Right cardiac atrium (tissue), 5 donors: ENCODE results near the gene FAM199X. TPM values are rescaled to one million over a fixed set of nuclear protein-coding genes. Genes with fewer than 3 reads are reported as not detected.

Source experiments
- ATAC-seq, 2 donors: fragments of 200-7000 bp; cut with Tn5 transposase; one replicate each; pipeline versions ENCODE4 v1.8.0 to v1.9.1; 2020; ENCODE audit warnings: moderate library complexity in 2 of 2, mild to moderate bottlenecking in 1 of 2
- DNase-seq, 3 donors: peaks; one replicate each; pipeline ENCODE4 v3.0.0-alpha.2; 2020
- H3K27ac ChIP-seq: one replicate; pipeline ENCODE4 v1.5.1; 2013; ENCODE audit warnings: mild to moderate bottlenecking, low read length, control low read depth, moderate library complexity
- H3K27me3 ChIP-seq: one replicate; pipeline ENCODE4 v1.6.1; 2013; ENCODE audit not compliant: control insufficient read depth, insufficient read depth
- H3K4me1 ChIP-seq: one replicate; pipeline ENCODE4 v1.6.1; 2013; ENCODE audit warnings: low read length; ENCODE audit not compliant: control insufficient read depth, insufficient read depth
- H3K4me3 ChIP-seq: one replicate; pipeline ENCODE4 v1.5.1; 2013; ENCODE audit warnings: low read length, control low read depth
- H3K9me3 ChIP-seq: one replicate; pipeline ENCODE4 v1.6.1; 2013; ENCODE audit warnings: low read length; ENCODE audit not compliant: control insufficient read depth
- WGBS: extraction: QIAGEN DNeasy Blood & Tissue Kit; methylation state at CpG from one replicate; pipeline ENCODE4 v1.1.7; 2013; 5-methylcytosine and 5-hydroxymethylcytosine counted together
- intact Hi-C, 4 donors: fragments of 100-400 bp; cut with DNase I; formaldehyde crosslinking; loops; one replicate each; pipeline versions ENCODE4 v1.11.0 to v1.14.0; 2022 to 2023
- polyA plus RNA-seq: library from polyadenylated mRNA; stranded (reverse); fragments of 200-250 nt; gene quantifications from one replicate; pipeline ENCODE4 v1.2.3, GENCODE V29; 2013
- total RNA-seq, 4 donors: library from RNA; stranded (reverse); fragmentation: NEBNext Ultra II Directional; extraction: Animal tissue kit (Norgen Biotek cat#: 25700); gene quantifications; one replicate each; pipeline ENCODE4 v1.2.1, GENCODE V29; 2021
- donor health status: healthy with polysubstance abuse.
- donor health status: DM: no; HTN: yes; CAD: no.
- donor health status: DM: no; HTN: no; CAD: no.
- donor health status: DM: no; HTN: yes; CAD: no; lungs with severe emphysema.
- donor health status: DM: yes; HTN: yes; CAD: no.

The FAM199X gene
- total and polyA plus RNA-seq, 5 donors: 6.8 to 14.6 (median 12.2) TPM

DNA sequence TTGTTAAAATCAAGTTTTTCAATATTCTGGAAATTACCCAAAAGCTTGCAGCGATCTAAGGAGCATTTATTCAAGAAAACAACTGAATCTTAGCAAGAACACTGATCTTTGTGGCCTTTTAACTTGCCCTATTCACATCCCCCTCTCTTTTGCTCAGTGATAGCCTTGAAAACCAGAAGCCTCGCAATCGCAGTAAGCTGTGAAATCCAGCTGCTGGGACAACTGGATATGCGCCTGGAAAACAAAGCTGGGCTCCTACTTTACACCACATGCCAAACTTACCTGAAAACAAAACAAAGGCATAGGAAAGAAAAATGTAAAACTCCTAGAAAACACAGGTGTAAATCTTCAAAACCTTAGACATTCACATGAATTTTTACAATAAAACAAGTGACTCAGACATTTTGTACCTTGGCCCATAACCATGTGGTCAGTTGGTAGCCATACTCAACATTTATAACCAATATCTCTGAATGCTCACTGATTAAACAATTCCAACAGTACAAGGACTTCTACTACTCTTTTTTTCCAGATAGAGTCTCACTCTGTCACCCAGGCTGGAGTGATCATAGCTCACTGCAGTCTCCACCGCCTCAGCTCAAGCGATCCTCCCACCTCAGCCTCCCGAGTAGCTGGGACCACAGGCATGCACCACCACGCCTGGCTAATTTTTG lies 25.0 kb upstream of the FAM199X start:
- intact Hi-C loops: no loop called here
- no peak for DNase-seq
- no peaks in the 10 kb centered on the region for H3K27me3 ChIP-seq
- 87% methylated on average over 8 of the region's 8 CpGs for WGBS
- H3K9me3 ChIP-seq: no peaks in the 10 kb centered on the region
- H3K4me3 ChIP-seq: no peak overlapping the region
- peaks cover under 1% of the 10 kb centered on the region for H3K4me1 ChIP-seq
- no peak overlapping the region for H3K27ac ChIP-seq
- ATAC-seq: no peak

DNA sequence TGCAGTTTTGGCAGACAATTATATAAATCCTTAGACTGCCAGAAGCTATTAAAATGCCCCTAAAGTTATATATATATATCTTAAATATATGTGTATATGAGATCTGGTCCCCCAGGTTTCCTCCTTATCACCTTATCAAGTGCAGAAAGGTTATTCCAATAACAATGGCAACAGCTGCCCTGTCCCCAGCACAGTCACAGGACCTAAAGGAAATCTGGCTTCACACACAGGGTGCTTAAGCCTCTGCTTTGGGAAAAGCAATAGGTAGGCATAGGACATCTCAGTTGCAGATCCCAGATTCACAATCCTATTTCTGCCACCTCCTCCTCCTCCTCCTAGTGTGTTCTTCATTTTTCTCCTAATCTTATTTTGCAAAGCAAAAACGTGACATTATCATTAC lies 15.2 kb upstream of the FAM199X start:
- H3K9me3 ChIP-seq: no peaks in the 10 kb centered on the region
- WGBS: 14% methylated on average over 1 of the region's 1 CpG
- DNase-seq (no peak), ATAC-seq (no peak)
- intact Hi-C loops: no loop called here
- H3K4me1 ChIP-seq: no peaks in the 10 kb centered on the region
- no peaks in the 10 kb centered on the region for H3K27me3 ChIP-seq
- H3K4me3 ChIP-seq: no peak overlapping the region
- H3K27ac ChIP-seq: no peak overlapping the region

DNA sequence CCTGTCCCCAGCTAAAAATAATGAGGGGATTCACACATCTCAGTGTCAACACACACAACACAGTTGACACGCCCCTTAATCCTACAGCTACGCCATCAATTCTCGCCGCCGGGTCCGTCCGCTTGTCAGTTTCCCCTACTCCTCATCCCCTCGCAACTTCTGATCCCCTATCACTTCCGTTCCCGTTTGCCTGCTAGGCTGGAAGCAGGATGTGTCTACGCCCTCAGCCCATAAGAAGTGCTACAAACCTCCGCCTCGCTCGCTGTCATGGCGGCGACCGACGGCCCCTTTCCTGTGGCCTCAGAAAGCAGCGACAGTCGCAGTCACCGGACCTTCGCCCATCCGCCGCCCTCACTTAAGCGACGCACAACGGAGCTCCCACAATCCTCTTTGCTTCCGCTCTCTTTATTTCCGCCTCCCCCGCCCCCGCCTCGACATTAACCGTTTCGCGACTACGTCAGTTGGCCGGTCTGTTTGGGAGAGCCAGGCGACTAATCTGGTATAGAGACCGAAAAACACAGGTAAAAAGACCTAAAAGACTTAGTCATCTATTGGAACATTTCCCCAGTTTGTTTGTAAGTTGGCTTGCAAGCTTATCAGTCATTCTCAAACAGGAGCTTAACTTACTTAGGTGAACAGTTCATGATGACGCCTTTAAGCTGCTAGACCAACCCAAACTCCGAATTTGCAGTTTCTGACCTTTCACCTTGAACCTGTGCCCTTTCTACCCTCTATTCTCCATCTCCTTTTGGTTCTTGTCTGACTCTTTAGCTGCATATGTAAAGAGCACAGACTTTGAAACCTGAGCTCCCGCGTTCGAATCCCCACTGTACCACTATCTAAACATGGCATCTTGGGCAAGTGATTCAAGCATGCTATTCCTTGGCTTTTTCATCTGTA lies 9.4 kb upstream of the FAM199X start, which contains the start of gene SLC25A53:
TSS of gene SLC25A53 (minus strand) at position 380 of the 900 bp plus-strand sequence. CDS start 51,752 bp downstream, outside the sequence.
- Histone ChIP-seq H3K27ac (peak within 1 kb of the TSS; percentile 100), H3K9me3 (no peaks in the 10 kb centered on the region)
- intact Hi-C loops: no loop called here

DNA sequence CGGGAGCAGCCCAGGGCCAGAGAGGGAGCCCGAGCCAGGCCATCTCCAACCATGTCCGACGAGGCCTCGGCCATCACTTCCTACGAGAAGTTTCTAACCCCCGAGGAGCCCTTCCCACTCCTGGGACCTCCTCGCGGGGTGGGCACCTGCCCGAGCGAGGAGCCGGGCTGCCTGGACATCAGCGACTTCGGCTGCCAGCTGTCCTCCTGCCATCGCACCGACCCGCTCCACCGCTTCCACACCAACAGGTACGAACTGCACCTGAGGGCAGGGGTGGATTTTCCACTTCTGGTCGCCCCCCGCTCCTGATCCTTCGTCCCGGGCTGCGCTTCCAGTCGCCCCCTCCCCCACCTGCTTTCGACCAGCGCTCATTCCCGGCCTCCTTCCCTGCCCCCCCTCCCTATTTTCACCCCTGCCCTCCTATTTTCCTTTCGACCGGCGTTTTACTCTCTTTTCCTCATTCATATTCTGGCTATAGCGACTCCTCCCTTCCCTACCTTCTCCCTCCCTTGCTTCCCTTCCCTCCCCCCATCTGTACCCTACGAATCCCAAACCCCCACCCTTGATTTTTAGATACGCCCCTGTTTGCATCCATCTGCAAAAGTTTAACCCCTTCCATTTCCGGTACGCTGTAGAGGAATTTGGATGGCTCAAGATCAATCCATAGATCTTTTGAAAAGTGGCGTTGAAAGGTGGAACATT lies 633 bp downstream of the FAM199X start:
- no peaks in the 10 kb centered on the region for H3K4me1 ChIP-seq
- peak overlapping the region; percentile 91 for H3K27ac ChIP-seq
- H3K4me3 ChIP-seq: peak overlapping the region; percentile 94
- H3K9me3 ChIP-seq: no peaks in the 10 kb centered on the region
- H3K27me3 ChIP-seq: no peaks in the 10 kb centered on the region
- intact Hi-C loops: no loop called here
- under 1% methylated on average over 37 of the region's 37 CpGs for WGBS
- ATAC-seq (no peak), DNase-seq (no peak)

More for the DNA sequence above, 9.4 kb upstream of the FAM199X start, which contains the start of gene SLC25A53:
- H3K4me1 ChIP-seq: no peaks in the 10 kb centered on the region
- WGBS: under 1% methylated on average over 44 of the region's 44 CpGs
- H3K27me3 ChIP-seq: no peaks in the 10 kb centered on the region
- ATAC-seq (peak; percentile 98), DNase-seq (peak; percentile 75 to 89 (median 89))
- peak within 1 kb of the TSS; percentile 95 for H3K4me3 ChIP-seq

DNA sequence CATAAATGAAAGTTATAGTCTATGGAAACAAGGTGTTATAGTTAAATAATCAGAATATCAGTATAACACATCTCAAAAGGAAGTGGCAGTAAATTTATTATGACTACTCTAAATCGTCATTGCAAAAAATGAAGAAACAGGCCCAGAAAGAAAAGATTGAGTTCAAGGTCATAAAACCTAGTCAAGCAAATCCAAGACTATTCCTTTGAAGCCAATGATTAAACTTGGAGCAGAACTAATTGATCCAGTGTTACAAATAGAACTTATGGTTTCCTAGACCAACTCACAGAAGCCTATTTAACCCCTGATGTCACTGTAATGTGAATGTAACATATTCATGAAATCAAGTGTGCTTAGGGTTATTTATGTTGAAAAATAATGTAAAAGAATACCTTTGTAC lies 1.9 kb downstream of the FAM199X start:
- Histone ChIP-seq H3K27me3 (no peaks in the 10 kb centered on the region), H3K4me1 (no peaks in the 10 kb centered on the region), H3K27ac (no peak overlapping the region), H3K4me3 (no peak overlapping the region), H3K9me3 (no peaks in the 10 kb centered on the region)
- ATAC-seq: no peak
- intact Hi-C loops: no loop called here
- no peak for DNase-seq
- 23% methylated on average over 1 of the region's 1 CpG for WGBS

DNA sequence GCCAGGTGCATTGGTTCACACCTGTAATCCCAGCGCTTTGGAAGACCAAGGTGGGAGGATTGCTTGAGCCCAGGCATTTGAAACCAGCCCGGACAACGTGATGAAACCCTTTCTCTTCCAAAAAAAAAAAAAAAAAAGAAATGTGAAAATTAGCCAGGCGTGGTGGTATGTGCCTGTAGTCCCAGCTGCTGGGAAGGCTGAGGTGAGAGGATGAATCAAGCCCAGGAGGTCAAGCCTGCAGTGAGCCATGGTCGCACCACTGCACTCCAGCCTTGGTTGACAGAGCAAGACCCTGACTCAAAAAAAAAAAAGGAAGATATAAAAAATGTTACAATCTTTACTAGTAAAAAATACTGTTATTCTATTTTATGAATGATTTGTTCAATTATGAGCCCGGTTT lies 5.9 kb downstream of the FAM199X start:
- WGBS: 75% methylated on average over 6 of the region's 6 CpGs
- intact Hi-C loops: no loop called here
- Histone ChIP-seq H3K9me3 (no peaks in the 10 kb centered on the region), H3K4me3 (no peak overlapping the region), H3K27ac (no peak overlapping the region), H3K4me1 (no peaks in the 10 kb centered on the region), H3K27me3 (no peaks in the 10 kb centered on the region)
- ATAC-seq (no peak), DNase-seq (no peak)

DNA sequence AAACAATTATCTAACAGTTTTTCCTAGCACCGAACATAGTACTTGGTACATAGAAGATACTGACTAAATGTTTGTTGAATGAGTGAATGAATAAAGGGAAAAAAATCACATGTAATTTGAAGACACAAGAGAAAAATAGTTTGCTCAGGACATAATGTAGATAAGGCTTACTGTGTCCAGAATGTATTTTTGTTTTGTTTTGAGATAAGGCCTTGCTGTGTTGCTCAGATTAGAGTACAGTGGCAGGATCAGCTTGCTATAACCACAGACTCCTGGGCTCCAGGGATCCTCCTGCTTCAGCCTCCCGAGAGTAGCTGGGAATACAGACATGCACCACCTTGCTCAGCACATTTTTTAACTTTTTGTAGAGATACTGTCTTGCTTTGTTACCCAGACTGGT lies 6.5 kb downstream of the FAM199X start:
- 80% methylated on average over 2 of the region's 2 CpGs for WGBS
- Histone ChIP-seq H3K27ac (no peak overlapping the region), H3K9me3 (no peaks in the 10 kb centered on the region), H3K4me3 (no peak overlapping the region), H3K27me3 (no peaks in the 10 kb centered on the region), H3K4me1 (no peaks in the 10 kb centered on the region)
- DNase-seq: no peak
- ATAC-seq: no peak
- intact Hi-C loops: no loop called here

DNA sequence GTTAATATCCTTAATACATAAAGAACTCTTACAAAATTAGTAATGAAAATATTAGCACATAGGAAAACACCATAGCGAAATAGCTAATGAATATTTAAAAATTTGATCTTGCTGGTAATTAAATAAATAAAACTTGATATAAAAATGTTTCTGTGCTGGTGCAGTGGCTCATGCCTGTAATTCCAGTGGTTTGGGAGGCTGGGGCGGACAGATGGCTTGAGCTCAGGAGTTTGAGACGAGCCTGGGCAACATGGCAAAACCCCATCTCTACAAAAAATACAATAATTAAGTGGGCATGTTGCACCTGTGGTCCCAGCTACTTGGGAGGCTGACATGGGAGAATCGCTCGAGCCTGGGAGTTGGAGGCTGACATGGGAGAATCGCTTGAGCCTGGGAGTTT lies 7.6 kb downstream of the FAM199X start:
- Histone ChIP-seq H3K4me3 (no peak overlapping the region), H3K4me1 (no peaks in the 10 kb centered on the region), H3K27ac (no peak overlapping the region), H3K27me3 (no peaks in the 10 kb centered on the region), H3K9me3 (no peaks in the 10 kb centered on the region)
- DNase-seq (no peak), ATAC-seq (no peak)
- 99% methylated on average over 6 of the region's 6 CpGs for WGBS
- intact Hi-C loops: no loop called here

DNA sequence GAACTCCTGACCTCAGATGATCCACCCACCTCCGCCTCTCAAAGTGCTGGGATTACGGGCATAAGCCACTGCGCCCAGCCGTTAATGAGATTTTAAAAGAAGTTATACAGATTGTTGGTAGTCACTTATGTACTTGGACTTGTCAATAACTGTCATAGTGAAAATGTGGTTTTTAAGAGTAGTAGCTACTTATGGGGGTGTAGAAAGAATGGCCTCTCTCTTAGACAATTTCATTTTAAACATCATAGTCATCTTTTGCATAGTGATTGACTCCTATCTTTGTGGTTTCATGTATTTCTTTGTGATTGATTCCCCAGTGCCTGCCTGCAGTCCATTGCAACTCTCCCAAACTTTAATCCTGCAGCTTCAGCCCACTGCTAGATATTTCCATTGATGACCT lies 17.4 kb downstream of the FAM199X start:
- Histone ChIP-seq H3K4me1 (no peaks in the 10 kb centered on the region), H3K4me3 (no peak overlapping the region), H3K27me3 (no peaks in the 10 kb centered on the region), H3K27ac (no peak overlapping the region), H3K9me3 (no peaks in the 10 kb centered on the region)
- no peak for DNase-seq
- no peak for ATAC-seq
- WGBS: over 99% methylated on average over 4 of the region's 4 CpGs
- intact Hi-C loops: no loop called here

DNA sequence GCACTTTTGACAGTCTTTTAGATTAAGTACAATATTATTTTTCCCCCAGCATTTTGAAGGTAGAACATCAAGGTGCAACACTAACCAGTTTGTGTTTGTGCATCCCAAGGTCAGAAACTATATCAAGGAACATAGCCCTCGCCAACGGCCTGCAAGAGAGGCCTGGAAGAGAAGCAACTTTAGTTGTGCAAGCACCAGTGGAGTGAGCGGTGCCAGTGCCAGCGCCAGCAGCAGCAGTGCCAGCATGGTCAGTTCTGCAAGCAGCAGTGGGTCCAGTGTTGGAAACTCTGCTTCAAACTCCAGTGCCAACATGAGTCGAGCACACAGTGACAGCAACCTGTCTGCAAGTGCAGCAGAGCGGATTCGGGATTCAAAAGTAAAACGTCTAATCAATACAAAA lies 21.7 kb downstream of the FAM199X start:
- H3K4me3 ChIP-seq: no peak overlapping the region
- DNase-seq: no peak
- ATAC-seq: no peak
- 94% methylated on average over 8 of the region's 8 CpGs for WGBS
- H3K9me3 ChIP-seq: no peaks in the 10 kb centered on the region
- no peaks in the 10 kb centered on the region for H3K4me1 ChIP-seq
- intact Hi-C loops: no loop called here
- no peaks in the 10 kb centered on the region for H3K27me3 ChIP-seq
- H3K27ac ChIP-seq: no peak overlapping the region

DNA sequence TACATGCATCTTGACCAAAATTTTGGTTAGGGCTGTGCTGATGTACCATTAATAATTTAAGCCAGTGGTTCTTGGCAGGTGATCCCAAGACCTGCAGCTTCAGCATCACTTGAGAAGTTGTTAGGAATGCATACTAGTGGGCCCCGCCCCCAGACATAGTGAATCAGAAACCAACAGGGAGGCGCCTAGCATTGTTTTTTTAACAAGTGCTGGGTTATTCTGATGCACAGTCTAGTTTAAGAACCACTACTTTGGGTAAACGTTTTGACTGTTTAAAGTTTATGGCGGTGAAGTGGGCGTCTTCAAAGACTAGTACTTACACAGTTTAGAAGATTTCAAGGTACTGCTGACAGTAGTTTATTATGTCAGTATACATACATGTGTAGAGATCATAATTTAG lies 23.6 kb downstream of the FAM199X start:
- no peak for ATAC-seq
- H3K4me3 ChIP-seq: no peak overlapping the region
- DNase-seq: no peak
- no peaks in the 10 kb centered on the region for H3K27me3 ChIP-seq
- 87% methylated on average over 5 of the region's 5 CpGs for WGBS
- no peaks in the 10 kb centered on the region for H3K4me1 ChIP-seq
- H3K27ac ChIP-seq: no peak overlapping the region
- no peaks in the 10 kb centered on the region for H3K9me3 ChIP-seq
- intact Hi-C loops: loop anchor here in 1 of 4 donors (10.0 kb wide), 1 partner anchor 85 kb away; no protein-coding TSS in a partner anchor
